Activated naive CD4-positive, alpha-beta T cell treated with anti-CD3 and anti-CD28 coated beads, Interleukin-2, amount 50 U/mL, for 24 hours (primary cell): ENCODE data around the gene SLC47A1.
"Not testable (repeated sequence)": the region's sequence is repeated elsewhere in the genome, so short reads cannot be mapped to it uniquely, and the experiment has no call there.

Experiments used
- H3K27ac Mint-ChIP-seq: one replicate; pipeline ENCODE4 v1.8.0; 2021; ENCODE audit warnings: mild to moderate bottlenecking, mixed read lengths
- H3K27me3 Mint-ChIP-seq: one replicate; pipeline ENCODE4 v1.8.0; 2021; ENCODE audit warnings: mixed read lengths
- H3K36me3 Mint-ChIP-seq: one replicate; pipeline ENCODE4 v1.8.0; 2021; ENCODE audit warnings: mixed read lengths
- H3K4me1 Mint-ChIP-seq: one replicate; pipeline ENCODE4 v1.8.0; 2021; ENCODE audit warnings: mixed read lengths
- H3K4me3 Mint-ChIP-seq: one replicate; pipeline ENCODE4 v1.8.0; 2021; ENCODE audit warnings: mild to moderate bottlenecking, mixed read lengths
- H3K9me3 Mint-ChIP-seq: one replicate; pipeline ENCODE4 v1.8.0; 2021; ENCODE audit warnings: mixed read lengths

SLC47A1 gene, protein sequence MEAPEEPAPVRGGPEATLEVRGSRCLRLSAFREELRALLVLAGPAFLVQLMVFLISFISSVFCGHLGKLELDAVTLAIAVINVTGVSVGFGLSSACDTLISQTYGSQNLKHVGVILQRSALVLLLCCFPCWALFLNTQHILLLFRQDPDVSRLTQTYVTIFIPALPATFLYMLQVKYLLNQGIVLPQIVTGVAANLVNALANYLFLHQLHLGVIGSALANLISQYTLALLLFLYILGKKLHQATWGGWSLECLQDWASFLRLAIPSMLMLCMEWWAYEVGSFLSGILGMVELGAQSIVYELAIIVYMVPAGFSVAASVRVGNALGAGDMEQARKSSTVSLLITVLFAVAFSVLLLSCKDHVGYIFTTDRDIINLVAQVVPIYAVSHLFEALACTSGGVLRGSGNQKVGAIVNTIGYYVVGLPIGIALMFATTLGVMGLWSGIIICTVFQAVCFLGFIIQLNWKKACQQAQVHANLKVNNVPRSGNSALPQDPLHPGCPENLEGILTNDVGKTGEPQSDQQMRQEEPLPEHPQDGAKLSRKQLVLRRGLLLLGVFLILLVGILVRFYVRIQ

DNA sequence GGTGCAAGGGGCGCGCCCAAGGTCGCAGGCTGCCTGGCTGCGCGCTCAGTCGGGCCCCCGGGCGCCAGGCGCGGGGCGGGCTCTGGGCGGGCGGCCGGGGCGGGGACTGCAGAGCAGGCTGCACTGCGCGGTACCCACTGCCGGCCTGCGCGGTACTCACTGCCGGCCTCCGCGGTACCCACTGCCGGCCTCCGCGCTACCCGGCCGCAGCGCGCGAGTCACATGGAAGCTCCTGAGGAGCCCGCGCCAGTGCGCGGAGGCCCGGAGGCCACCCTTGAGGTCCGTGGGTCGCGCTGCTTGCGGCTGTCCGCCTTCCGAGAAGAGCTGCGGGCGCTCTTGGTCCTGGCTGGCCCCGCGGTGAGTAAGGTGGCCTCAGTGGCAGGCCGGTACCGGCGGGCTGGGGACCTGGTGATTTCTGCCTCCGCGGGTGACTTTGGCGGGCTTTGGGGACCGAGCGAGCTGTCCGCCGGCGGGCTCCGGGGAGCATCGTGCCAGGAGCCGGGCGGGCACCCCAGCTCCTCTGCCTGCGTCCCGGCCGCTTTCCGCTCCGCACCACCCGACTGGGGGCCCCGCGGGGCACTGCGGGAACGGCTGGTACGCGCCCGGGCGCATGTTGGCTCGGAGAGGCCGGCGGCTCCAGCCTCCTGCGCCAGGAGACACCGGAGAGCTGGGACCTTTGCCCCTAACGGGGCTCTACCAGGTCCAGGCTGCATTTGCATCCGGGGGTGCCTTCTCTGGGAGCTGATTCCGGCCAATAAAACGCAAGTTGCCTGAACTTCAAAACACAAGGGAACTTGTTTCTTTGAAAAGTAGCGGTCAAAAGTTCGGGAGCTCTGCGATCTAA lies at the start of gene SLC47A1:
SLC47A1 (plus strand) TSS at position 137 of the 844 bp plus-strand sequence; CDS start at position 223, 86 bp downstream.
- Mint-ChIP-seq H3K36me3 (no peaks in the 10 kb centered on the region), H3K27ac (no peak within 1 kb of the TSS), H3K4me1 (peaks cover 13% of the 10 kb centered on the region), H3K9me3 (no peaks in the 10 kb centered on the region), H3K4me3 (peak within 1 kb of the TSS; percentile 82), H3K27me3 (peaks cover 33% of the 10 kb centered on the region)

DNA sequence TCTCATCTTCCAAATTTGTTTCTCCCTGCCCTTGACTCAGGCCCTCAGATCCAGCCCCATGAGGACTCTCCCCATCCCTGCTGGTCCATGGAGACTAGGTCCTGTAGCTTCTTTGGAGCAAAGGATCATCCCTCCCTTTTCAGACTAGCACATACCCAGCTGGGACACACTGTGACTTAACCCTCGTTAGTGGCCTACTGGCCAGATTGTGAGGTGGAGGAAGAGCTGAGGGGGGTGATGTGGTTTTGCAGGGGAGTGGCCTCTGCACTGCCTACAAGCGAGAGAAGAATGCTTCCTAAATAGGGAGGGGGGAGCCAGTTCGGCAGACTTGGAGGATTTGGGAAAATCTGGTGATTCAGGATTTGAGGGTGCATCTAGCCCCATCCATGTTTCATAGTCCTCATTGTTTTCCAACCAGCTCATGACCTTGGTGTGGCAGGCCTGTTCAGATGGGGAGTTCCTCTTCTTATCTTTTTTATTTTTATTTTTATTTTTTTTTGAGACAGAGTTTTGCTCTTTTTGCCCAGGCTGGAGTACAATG lies 47.8 kb upstream of the SLC47A1 start:
- H3K27me3 Mint-ChIP-seq = peaks cover 2% of the 10 kb centered on the region
- no peaks in the 10 kb centered on the region for H3K4me1 Mint-ChIP-seq
- H3K36me3 Mint-ChIP-seq = no peaks in the 10 kb centered on the region
- H3K27ac Mint-ChIP-seq = no peak overlapping the region
- no peaks in the 10 kb centered on the region for H3K9me3 Mint-ChIP-seq
- no peak overlapping the region for H3K4me3 Mint-ChIP-seq

- Mint-ChIP-seq H3K27ac (no peak overlapping the region), H3K4me1 (no peaks in the 10 kb centered on the region), H3K27me3 (peaks cover 2% of the 10 kb centered on the region), H3K36me3 (no peaks in the 10 kb centered on the region), H3K4me3 (no peak overlapping the region), H3K9me3 (no peaks in the 10 kb centered on the region)
These were observed 47.2 kb upstream of the SLC47A1 start for GRCh38 chr17:19486351-19487023.

DNA sequence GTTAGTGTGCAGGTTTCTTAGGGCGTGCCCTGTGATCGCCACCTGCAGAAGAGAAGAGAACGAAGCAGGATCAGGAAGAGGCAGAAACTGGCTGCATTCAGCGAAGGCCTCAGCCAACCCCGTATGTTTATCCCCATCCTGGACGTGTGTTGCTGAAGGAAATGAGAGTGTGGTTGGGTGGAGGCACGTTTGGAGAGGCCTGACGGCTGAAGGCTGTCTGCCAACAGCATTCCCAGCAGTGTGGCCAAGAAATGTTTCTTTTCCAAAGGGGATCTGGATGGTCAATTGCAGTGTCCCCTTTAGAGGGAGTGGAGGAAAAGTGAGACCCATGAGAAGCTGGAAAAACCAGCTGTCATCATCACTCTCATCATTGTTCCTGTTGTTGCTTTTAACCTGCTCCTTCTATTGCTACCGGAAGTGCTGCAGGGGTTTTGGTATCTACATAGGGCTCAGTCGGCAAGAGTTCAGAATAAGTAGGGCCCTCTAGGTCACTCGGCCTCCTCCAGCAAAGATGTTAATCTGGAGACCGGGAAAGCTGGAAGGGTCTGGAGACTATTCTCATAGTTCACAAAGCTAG lies 46.5 kb upstream of the SLC47A1 start:
- no peaks in the 10 kb centered on the region for H3K36me3 Mint-ChIP-seq
- no peaks in the 10 kb centered on the region for H3K9me3 Mint-ChIP-seq
- no peak overlapping the region for H3K4me3 Mint-ChIP-seq
- H3K27ac Mint-ChIP-seq = no peak overlapping the region
- H3K4me1 Mint-ChIP-seq = no peaks in the 10 kb centered on the region
- H3K27me3 Mint-ChIP-seq = peaks cover 2% of the 10 kb centered on the region

GRCh38 chr17:19492141-19492540 lies 41.5 kb upstream of the SLC47A1 start:
- H3K4me1 Mint-ChIP-seq = no peaks in the 10 kb centered on the region
- no peaks in the 10 kb centered on the region for H3K36me3 Mint-ChIP-seq
- no peaks in the 10 kb centered on the region for H3K9me3 Mint-ChIP-seq
- H3K4me3 Mint-ChIP-seq = no peak overlapping the region
- H3K27ac Mint-ChIP-seq = no peak overlapping the region
- H3K27me3 Mint-ChIP-seq = peaks cover 2% of the 10 kb centered on the region

GRCh38 chr17:19494961-19495806 lies 38.5 kb upstream of the SLC47A1 start:
- Mint-ChIP-seq H3K36me3 (no peaks in the 10 kb centered on the region), H3K9me3 (no peaks in the 10 kb centered on the region), H3K4me1 (no peaks in the 10 kb centered on the region), H3K4me3 (no peak overlapping the region), H3K27me3 (no peaks in the 10 kb centered on the region), H3K27ac (peak overlapping the region; percentile 83)

GRCh38 chr17:19495828-19496528 lies 37.7 kb upstream of the SLC47A1 start:
- no peaks in the 10 kb centered on the region for H3K9me3 Mint-ChIP-seq
- H3K4me3 Mint-ChIP-seq = no peak overlapping the region
- no peaks in the 10 kb centered on the region for H3K4me1 Mint-ChIP-seq
- H3K27me3 Mint-ChIP-seq = no peaks in the 10 kb centered on the region
- H3K27ac Mint-ChIP-seq = no peak overlapping the region
- H3K36me3 Mint-ChIP-seq = no peaks in the 10 kb centered on the region

- Mint-ChIP-seq H3K4me3 (no peak overlapping the region), H3K36me3 (no peaks in the 10 kb centered on the region), H3K4me1 (peaks cover 2% of the 10 kb centered on the region), H3K27me3 (no peaks in the 10 kb centered on the region), H3K27ac (no peak overlapping the region), H3K9me3 (no peaks in the 10 kb centered on the region)
These were observed 36.0 kb upstream of the SLC47A1 start for GRCh38 chr17:19497624-19498023.

GRCh38 chr17:19501219-19501618 lies 32.4 kb upstream of the SLC47A1 start:
- Mint-ChIP-seq H3K4me1 (peaks cover 3% of the 10 kb centered on the region), H3K4me3 (no peak overlapping the region), H3K27me3 (no peaks in the 10 kb centered on the region), H3K9me3 (no peaks in the 10 kb centered on the region), H3K36me3 (no peaks in the 10 kb centered on the region), H3K27ac (no peak overlapping the region)

GRCh38 chr17:19502517-19502916 lies 31.1 kb upstream of the SLC47A1 start:
- Mint-ChIP-seq H3K27ac (no peak overlapping the region), H3K4me1 (peaks cover 3% of the 10 kb centered on the region), H3K36me3 (no peaks in the 10 kb centered on the region)

DNA sequence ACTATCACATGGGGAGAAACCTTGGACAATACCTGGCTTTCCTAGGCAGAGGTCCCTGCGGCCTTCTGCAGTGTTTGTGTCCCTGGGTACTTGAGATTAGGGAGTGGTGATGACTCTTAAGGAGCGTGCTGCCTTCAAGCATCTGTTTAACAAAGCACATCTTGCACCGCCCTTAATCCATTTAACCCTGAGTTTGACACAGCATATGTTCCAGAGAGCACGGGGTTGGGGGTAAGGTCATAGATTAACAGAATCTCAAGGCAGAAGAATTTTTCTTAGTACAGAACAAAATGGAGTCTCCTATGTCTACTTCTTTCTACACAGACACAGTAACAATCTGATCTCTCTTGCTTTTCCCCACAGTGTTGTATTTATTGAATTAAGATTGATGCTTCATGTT lies 28.1 kb upstream of the SLC47A1 start:
- peak overlapping the region; percentile 11 for H3K4me3 Mint-ChIP-seq
- not testable (repeated sequence) for H3K27ac Mint-ChIP-seq

More at GRCh38 chr17:19502517-19502916, 31.1 kb upstream of the SLC47A1 start:
- H3K27me3 Mint-ChIP-seq = no peaks in the 10 kb centered on the region
- H3K4me3 Mint-ChIP-seq = no peak overlapping the region
- H3K9me3 Mint-ChIP-seq = no peaks in the 10 kb centered on the region

GRCh38 chr17:19507775-19508576 lies 25.7 kb upstream of the SLC47A1 start:
- H3K36me3 Mint-ChIP-seq = peaks cover 2% of the 10 kb centered on the region
- peak overlapping the region; percentile 89 for H3K4me3 Mint-ChIP-seq
- H3K27ac Mint-ChIP-seq = peak overlapping the region; percentile 100
- no peaks in the 10 kb centered on the region for H3K9me3 Mint-ChIP-seq
- H3K27me3 Mint-ChIP-seq = peaks cover 2% of the 10 kb centered on the region
- H3K4me1 Mint-ChIP-seq = peaks cover 11% of the 10 kb centered on the region

More for the DNA sequence above, 28.1 kb upstream of the SLC47A1 start:
- not testable (repeated sequence) for H3K9me3 Mint-ChIP-seq, H3K27me3 Mint-ChIP-seq, H3K36me3 Mint-ChIP-seq
- H3K4me1 Mint-ChIP-seq = peaks cover 14% of the 10 kb centered on the region

- Mint-ChIP-seq H3K4me3 (peak overlapping the region; percentile 89), H3K9me3 (no peaks in the 10 kb centered on the region), H3K27me3 (peaks cover 2% of the 10 kb centered on the region), H3K27ac (peak overlapping the region; percentile 100), H3K36me3 (peaks cover 2% of the 10 kb centered on the region), H3K4me1 (peaks cover 12% of the 10 kb centered on the region)
These were observed 25.1 kb upstream of the SLC47A1 start for GRCh38 chr17:19508577-19508867.
